BE2C (cell line): ENCODE measurements around the gene AMH.

ENCODE experiments used
- DNase-seq: peaks from one replicate; pipeline ENCODE4 v3.0.0-alpha.2; 2020
- H3K27me3 ChIP-seq: fragments of 250-450 bp; sonication (Bioruptor Pico); 2 replicates; pipeline ENCODE4 v1.5.1; 2020; ENCODE audit warnings: mild to moderate bottlenecking
- H3K36me3 ChIP-seq: fragments of 250-450 bp; sonication (Bioruptor Pico); 2 replicates; pipeline ENCODE4 v1.5.1; 2020; ENCODE audit warnings: mild to moderate bottlenecking
- H3K4me1 ChIP-seq: fragments of 250-450 bp; sonication (Bioruptor Pico); 2 replicates; pipeline ENCODE4 v1.5.1; 2020
- H3K4me3 ChIP-seq: 2 replicates; pipeline ENCODE4 v1.5.1; 2011; ENCODE audit warnings: low read depth, low read length
- H3K9me3 ChIP-seq: fragments of 250-450 bp; sonication (Bioruptor Pico); 2 replicates; pipeline ENCODE4 v1.5.1; 2020
- CTCF ChIP-seq: IDR thresholded peaks from 2 replicates; pipeline ENCODE4 v1.5.1; 2012; ENCODE audit warnings: mild to moderate bottlenecking, low read depth, low read length

The AMH gene

GRCh38 chr19:2212861-2213711, 36.0 kb upstream of the AMH start:
- H3K4me1 ChIP-seq, result peaks cover 2% of the 10 kb centered on the region; the same call in 1 of the 2 replicates
- H3K27me3 ChIP-seq, result no peaks in the 10 kb centered on the region
- peaks cover 83% of the 10 kb centered on the region for H3K36me3 ChIP-seq
- no peak for TF ChIP-seq CTCF
- no peak overlapping the region for H3K4me3 ChIP-seq
- no peak for DNase-seq
- no peaks in the 10 kb centered on the region for H3K9me3 ChIP-seq

DNA sequence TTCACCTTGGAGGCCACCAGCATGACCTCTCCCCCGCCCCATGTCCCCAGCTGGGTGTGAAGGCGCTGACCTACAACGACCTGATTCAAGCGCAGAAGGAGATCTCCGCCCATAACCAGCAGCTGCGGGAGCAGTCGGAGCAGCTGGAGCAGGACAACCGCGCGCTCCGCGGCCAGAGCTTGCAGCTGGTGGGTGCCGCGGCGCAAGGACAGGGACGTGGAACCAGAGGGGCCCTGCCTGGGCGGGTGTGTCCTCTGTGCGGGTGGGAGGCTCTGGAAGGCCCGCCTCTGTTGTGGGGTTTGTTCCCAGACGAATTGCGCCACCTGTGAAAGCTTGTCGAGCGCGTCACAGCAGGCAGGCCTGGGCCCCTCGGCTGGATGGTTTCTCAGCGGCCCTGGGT, 35.3 kb upstream of the AMH start:
- H3K36me3 ChIP-seq, result peaks cover 86% of the 10 kb centered on the region
- TF ChIP-seq CTCF, result no peak

GRCh38 chr19:2214251-2214650, 34.9 kb upstream of the AMH start:
- no peak for TF ChIP-seq CTCF
- Histone ChIP-seq H3K9me3 (no peaks in the 10 kb centered on the region), H3K4me3 (no peak overlapping the region), H3K27me3 (no peaks in the 10 kb centered on the region), H3K36me3 (peaks cover 90% of the 10 kb centered on the region), H3K4me1 (no peaks in the 10 kb centered on the region)
- DNase-seq, result no peak

More for the DNA sequence above, 35.3 kb upstream of the AMH start:
- H3K4me1 ChIP-seq, result no peaks in the 10 kb centered on the region; the same call in 1 of the 2 replicates
- no peaks in the 10 kb centered on the region for H3K27me3 ChIP-seq
- no peaks in the 10 kb centered on the region for H3K9me3 ChIP-seq
- H3K4me3 ChIP-seq, result no peak overlapping the region
- peak; percentile 38 for DNase-seq

- Histone ChIP-seq H3K27me3 (no peaks in the 10 kb centered on the region), H3K36me3 (peaks cover 95% of the 10 kb centered on the region), H3K9me3 (no peaks in the 10 kb centered on the region), H3K4me1 (no peaks in the 10 kb centered on the region), H3K4me3 (no peak overlapping the region)
- no peak for TF ChIP-seq CTCF
- no peak for DNase-seq
Observed at GRCh38 chr19:2215281-2215751, 33.8 kb upstream of the AMH start.

DNA sequence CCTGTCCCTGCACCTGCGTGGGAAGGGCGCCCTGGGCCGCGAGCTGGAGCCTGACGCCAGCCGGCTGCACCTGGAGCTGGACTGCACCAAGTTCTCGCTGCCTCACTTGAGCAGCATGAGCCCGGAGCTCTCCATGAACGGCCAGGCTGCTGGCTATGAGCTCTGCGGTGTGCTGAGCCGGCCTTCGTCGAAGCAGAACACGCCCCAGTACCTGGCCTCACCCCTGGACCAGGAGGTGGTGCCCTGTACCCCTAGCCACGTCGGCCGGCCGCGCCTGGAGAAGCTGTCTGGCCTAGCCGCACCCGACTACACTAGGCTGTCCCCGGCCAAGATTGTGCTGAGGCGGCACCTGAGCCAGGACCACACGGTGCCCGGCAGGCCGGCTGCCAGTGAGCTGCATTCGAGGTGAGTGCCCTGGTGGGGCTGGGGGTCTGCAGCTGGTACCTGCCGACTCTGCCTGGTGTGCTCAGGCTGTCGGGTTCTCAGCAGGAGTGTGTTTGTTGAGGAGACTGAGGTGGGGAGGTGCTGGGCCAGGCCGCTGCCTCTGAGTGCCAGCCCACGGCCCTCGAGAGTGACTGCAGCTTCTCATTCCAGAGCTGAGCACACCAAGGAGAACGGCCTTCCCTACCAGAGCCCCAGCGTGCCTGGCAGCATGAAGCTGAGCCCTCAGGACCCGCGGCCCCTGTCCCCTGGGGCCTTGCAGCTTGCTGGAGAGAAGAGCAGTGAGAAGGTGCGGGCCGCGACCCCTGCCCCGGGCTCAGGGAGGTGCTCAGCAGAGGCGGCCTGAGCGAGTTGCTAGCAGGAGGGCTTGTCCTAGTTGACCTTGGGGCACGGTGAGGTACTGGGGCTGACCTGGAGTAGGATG, 32.5 kb upstream of the AMH start:
- peaks cover 94% of the 10 kb centered on the region for H3K36me3 ChIP-seq
- no peak for DNase-seq
- H3K27me3 ChIP-seq, result no peaks in the 10 kb centered on the region
- H3K4me3 ChIP-seq, result no peak overlapping the region
- H3K9me3 ChIP-seq, result no peaks in the 10 kb centered on the region
- TF ChIP-seq CTCF, result no peak
- peaks cover 12% of the 10 kb centered on the region for H3K4me1 ChIP-seq
